Loucy (cell line): ENCODE results near the gene RC3H2.

Source experiments
- EZH2phosphoT487 ChIP-seq: fragments of 200-600 bp; IDR thresholded peaks from 2 replicates; pipeline ENCODE4 v1.6.1; 2018; ENCODE audit warnings: antibody characterized with exemption, mild to moderate bottlenecking, moderate library complexity, borderline replicate concordance
- TF ChIP-seq, protein P1 (sequence below): fragments of 200-600 bp; sonication (generic); conservative IDR thresholded peaks from 2 replicates; pipeline ENCODE4 v1.5.1; 2014; ENCODE audit warnings: mild to moderate bottlenecking, antibody characterized with exemption, low read length

DNA sequence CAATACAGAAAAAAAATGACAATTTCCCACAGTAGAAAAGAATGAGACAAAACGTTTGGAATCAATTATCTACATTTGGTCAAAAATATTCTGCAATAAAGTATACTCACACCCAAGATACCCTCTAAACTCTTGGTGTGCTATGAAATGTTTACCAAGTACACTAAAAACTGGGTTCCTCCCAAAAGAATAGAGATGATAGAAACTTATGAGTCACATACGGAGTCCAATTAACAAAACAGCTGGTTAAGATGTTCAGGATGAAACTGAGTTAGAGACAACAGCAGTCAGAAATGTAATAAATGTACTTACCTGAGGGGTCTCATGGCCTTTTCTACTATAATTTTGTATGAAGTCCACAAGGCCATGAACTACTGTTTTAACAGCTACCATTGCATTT, 25.7 kb downstream of the RC3H2 start:
- TF ChIP-seq, protein P1, sequence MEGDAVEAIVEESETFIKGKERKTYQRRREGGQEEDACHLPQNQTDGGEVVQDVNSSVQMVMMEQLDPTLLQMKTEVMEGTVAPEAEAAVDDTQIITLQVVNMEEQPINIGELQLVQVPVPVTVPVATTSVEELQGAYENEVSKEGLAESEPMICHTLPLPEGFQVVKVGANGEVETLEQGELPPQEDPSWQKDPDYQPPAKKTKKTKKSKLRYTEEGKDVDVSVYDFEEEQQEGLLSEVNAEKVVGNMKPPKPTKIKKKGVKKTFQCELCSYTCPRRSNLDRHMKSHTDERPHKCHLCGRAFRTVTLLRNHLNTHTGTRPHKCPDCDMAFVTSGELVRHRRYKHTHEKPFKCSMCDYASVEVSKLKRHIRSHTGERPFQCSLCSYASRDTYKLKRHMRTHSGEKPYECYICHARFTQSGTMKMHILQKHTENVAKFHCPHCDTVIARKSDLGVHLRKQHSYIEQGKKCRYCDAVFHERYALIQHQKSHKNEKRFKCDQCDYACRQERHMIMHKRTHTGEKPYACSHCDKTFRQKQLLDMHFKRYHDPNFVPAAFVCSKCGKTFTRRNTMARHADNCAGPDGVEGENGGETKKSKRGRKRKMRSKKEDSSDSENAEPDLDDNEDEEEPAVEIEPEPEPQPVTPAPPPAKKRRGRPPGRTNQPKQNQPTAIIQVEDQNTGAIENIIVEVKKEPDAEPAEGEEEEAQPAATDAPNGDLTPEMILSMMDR, result no peak
- TF ChIP-seq EZH2phosphoT487, result no peak
